Inflammatory macrophage (primary cell): ENCODE measurements around the gene HOXB8.

ENCODE experiments used
- DNase-seq, 2 donors: peaks; one replicate each; pipeline ENCODE4 v3.0.0-alpha.2; 2020 to 2022

Gene HOXB8

DNA sequence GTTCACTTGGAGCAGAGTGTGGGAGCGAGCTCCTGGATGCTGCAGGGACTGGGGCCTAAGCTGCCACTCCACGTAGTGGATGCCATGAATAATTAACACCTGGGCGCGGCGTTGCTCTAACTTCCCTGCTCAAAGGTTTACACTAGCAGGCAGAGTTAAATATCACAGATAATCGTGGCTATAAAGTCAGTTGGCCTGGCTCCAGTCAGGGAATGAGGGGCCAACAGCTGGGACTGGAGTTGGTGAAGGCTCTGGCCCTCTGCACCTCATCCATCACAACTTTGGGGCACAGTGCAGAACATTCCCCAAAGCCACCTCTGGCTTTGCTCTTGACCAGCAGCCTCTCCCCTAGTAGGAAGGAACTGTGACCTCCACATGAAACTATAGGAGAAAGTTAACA, 47.9 kb downstream of the HOXB8 start:
- DNase-seq = no peak

DNA sequence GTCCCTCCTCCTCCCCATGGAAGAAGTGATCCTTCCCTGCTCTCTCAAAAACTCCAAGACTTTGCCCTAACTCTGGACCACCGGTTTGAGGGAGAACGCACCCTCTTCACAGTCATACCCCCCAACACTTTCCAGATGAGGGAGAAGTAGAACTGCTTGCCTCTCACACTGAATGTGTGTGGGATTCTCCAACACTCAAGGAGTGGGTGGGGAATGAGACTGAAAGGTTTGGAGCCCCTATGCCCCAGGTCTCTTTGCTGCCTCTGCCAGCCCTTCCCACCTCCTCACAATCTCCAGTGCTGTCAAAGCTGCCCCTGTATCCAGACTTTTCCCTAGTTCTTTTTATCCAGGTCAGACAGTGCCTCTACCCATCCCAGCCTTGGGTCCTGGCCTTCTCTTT, 48.4 kb downstream of the HOXB8 start:
- DNase-seq = no peak

DNA sequence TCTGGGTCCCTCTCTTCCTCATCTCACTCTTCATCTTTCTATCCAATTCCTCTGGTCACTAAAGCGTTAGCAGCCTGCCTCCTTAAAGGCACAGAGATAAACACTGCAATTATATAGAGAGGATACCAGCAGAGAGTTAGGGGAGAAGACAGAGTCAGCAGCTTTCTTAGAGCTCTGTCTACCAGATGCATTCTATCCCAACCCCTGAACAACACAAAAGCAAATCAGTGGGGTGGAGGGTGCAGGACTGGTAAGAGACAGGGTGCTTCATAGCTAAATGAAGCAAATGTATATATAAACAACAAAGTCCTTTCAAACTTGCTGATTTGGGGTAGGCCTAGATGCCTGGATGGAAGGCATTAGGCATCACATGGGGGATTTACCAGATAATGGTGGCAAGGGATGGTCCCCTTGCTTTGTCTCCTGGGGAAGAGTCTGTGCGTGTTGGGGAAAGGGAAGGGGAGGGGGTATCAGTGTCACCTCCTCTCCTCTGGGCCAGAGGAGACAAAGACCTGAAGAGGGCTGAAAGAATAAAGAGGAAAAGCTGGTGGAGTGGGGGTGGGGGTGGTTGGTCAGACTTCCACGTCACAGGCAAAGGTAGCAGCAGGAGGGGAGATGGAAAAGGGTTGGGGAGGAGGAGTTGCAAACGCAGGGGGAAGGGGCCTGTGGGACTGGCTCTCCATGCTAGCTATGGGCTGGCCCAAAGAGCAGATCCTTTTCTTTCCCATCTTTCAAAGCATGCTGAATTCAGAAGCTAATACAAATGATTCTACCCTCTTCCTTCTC, 49.0 kb downstream of the HOXB8 start:
- DNase-seq = no peak

DNA sequence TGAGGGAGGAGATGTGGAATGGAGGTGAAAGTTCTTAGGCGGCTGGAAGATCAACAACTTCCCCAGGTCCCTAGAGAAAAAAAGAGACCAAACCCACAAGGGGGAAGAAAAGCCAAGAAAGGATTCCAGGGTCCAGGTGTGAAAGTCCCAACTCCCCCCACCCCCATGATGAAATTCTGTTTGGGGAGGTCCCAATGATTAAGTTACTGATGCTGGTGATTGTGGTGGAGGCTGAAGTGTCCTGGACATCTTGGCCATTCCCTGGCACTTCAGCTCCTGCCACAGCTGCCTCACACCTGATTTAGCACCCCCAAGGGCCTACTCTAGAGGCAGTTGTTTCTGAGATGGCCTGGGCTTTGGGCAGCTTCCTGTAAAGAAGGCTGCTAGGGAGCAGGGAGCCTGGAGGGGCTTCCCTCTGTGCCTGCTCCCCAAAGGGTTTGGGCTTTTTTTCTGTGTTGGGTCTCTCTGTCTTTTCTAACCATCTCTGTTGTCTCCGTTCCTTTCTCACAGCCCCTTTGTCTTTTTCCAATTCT, 50.0 kb downstream of the HOXB8 start:
- DNase-seq = no peak

DNA sequence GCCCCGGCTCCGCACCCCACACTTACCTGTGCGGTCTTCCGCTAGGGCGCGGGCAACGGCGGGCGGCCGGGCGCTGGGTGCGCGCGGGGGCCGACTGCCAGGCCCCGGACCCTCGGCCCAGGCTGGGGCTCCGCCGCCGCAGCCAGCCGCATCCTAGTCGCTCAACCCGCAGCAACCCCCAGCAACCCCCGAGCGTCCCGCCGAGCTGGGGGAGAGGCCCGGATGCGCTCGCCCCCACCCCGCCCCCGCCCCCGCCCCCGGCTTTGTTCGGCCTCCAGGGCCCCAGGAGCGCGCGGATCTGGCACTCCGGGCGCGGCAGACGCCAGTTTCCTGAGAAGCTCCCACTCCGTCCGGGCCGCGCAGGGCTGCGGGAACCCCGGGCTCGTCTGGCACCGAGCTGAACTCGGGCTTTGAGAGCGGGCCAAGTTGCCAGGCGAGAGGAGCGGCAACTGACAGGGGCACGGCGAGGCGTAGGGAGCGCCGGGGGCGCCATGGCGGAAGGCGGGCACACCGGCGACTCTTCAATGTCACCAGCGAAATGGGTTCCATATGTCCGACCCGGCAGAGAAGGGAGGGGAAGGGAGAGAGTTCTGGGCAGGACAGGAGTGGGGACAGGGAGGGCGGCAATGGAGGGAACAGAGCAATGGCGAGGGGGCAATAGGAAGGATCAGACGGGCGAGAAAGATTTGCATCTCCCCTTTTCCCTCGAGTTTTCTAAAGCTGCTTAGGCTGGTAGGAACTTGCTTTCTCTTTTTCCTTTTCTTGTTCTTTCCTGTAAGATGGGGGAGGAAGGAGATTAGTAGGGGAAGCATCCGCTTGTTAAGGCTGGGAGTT, 50.7 kb downstream of the HOXB8 start:
- no peak for DNase-seq

DNA sequence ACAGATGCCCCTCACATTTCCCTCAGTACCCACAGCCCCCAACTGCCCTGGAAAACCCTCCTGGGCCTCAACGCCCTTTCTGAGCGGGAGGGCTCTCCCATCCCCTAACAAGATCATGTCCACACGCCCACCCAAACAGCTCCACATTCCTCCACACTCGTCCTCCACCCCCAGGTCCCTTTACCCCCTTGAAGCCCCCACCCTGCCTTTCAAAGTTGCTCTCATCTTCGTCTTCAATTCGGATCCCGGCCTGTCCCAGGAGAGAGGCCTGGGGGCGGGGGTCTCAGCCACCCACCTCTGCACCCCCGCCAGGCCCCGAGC, 51.3 kb downstream of the HOXB8 start:
- no peak for DNase-seq

DNA sequence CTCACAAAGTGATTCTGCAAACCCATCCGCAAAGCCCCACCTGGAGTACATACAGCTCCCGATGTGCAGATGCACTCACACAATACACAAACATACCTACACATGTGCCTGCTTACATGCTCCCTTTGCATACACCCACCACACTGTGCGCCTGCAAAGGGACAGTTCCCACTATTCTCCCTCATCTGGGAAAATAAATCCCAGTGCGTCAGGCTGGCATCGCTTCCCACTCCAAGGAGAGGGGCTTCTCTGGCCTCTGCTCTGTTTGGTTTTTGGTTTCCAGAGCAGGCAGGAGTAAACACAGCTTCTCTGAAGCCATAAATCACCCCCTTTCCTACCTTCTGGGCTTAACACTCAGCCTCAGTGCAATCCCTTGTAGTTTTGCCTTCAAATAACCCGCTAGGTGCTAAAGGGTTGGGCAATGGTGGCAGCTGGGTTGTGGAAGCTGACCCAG, 51.7 kb downstream of the HOXB8 start:
- no peak for DNase-seq

DNA sequence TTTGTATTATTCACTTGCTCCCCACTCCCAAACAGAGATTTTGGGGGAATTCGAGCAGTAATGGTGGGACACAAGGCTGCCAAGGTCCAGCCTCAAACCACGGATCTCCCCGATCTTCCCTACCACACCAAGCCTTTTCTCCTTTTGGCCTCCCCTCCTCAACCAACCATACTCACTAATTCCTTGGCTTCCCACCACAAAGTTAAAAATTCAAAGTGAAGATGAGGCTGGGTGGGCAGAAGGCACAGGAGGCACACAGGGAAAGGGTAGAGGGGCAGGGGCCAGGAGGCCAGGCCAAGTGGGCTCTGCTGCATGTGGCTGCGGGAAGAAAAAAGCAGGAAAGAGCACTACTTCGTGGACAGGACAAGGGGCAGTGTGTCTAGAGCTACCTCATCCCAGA, 52.2 kb downstream of the HOXB8 start:
- no peak for DNase-seq
